Measurements from ENCODE around the gene ZNF664. TPM values are rescaled to one million over a fixed set of nuclear protein-coding genes. Genes with fewer than 3 reads are reported as not detected.

The ZNF664 gene
- total RNA-seq, 1 donor: 18.5 TPM

DNA sequence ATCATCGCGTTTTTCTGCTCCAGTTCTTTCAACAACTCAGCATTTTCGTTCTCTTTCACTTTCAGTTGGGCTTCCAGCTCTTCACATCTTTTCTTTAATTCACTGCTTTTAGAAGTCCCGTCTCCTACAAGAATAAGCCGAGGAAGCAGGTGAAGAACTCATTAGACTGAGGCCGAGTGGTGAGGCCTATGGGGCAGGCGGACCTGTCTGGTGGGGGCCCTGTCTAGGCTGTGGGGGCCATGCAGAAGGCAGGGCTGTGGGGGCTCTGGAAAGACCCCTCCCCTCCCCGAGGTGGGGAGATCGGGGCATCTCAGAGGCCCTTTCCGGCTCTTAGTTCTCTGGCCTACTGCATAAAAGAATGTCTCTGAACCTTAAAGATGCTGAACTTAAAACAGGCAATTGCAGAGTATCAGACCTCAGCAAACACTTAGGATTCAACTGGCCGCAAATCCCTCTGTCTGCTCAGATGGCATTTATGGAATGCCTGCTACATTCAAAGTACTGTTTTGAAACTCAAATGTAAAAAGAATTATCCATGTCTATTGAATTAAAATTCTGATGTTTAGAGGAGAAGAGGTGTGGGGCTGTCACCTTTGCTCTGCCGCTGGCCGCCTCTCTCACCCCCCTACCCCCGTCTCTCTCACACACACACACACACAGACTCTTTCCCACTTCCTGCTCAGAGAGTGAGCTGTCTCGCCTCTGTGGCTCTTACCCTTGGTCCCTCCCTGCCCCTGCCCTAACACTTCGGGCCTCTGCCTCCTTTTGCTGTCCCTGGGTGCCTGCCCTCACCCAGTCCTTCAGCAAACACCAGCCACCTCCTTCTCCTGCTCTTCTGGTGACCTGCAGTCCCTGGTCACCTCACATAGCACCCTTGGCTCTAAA, 35.1 kb upstream of the ZNF664 start:
- no peaks in the 10 kb centered on the region for H3K27me3 ChIP-seq (ENCODE audit: insufficient read depth, low read length)
- peaks cover 26% of the 10 kb centered on the region for H3K4me1 ChIP-seq (ENCODE audit: insufficient read depth, low read length)
- peaks cover 4% of the 10 kb centered on the region for H3K9me3 ChIP-seq (ENCODE audit: low read depth, low read length)
- no peak overlapping the region for H3K4me3 ChIP-seq (ENCODE audit: low read length)

DNA sequence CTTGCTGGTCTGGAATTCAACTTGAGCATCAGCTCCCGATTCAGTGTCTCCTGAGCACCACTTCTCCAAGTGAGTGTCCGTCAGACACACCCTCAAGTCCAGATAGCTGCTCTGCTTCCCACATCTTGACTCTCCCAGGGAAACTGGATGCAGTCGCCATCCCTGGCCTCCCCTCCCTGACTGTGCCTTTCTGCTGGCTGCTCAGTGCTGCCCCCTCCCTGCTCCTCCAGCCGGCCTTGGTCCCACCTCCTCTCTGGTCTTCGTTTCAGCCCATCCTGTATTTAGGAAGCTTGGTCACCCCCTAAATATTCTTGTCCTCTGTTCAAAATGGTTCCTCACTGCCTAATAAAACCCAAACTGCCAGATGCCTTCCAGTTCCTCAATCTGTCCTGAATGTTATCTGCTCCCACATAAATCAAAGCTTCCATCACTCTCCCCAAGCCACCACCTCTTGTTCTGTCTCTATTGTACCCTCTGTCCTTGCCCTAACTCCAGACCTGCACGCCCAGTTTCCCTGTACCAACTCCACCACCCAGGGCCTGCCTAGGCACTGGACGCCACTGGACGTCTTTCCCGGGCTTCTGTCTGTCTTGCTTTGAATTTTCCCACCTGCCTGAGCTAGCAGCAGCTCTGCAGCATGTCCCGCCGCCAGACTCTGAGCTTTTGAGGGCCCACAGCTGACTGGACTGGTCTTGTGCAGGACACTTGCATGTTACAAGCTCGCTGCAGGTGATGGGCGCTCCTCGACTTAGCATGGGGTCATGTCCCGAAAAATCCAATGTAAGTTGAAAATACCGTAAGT, 34.1 kb upstream of the ZNF664 start:
- Histone ChIP-seq H3K9me3 (ENCODE audit: low read depth, low read length) (peaks cover 4% of the 10 kb centered on the region), H3K4me1 (ENCODE audit: insufficient read depth, low read length) (peaks cover 26% of the 10 kb centered on the region), H3K4me3 (ENCODE audit: low read length) (no peak overlapping the region), H3K27me3 (ENCODE audit: insufficient read depth, low read length) (no peaks in the 10 kb centered on the region)

DNA sequence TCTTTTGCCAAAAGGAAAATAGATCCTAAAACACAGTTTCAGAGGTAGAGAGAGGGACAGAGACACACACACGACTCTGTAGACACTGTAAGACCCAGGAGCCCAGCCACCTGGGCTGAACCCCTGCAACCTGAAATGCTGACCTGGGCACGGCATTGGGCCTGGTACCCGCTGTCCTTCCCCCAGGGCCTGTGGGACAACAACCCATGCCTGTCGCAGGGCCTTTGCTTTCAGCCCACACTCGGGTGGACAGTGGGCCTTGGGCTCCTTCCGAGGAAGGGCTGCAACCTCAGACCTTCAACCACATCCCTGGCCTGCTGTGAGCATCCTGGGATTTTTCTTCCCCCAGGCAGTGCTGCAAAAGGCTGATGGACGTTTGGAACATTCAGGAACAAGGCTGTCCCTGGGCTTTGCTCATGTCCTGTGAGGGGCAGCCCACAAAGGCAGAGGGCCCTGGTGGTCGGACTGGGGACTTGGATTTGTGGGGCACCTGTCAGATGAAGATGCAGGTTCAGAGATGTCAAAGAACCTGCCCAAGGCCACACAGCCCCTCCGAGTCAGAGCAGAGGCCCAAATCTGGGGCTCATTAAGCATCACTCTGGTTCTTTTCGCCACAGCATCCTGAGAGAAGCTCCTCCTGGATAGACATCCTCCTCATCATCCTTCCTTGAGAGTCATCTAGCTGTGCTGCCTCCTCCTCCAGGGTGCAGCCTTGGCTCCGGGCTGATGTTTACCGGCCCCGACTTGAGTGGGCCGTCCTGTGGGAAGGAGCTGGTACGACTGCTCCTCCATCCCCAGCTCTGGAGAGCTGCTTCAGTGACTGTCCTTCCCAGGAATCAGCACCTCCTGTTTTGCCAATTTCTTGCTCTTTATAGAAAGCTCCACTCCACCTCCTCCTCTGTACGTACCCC, 33.0 kb upstream of the ZNF664 start:
- no peaks in the 10 kb centered on the region for H3K27me3 ChIP-seq (ENCODE audit: insufficient read depth, low read length)
- H3K9me3 ChIP-seq (ENCODE audit: low read depth, low read length): peaks cover 4% of the 10 kb centered on the region
- peaks cover 26% of the 10 kb centered on the region for H3K4me1 ChIP-seq (ENCODE audit: insufficient read depth, low read length)
- no peak overlapping the region for H3K4me3 ChIP-seq (ENCODE audit: low read length)

DNA sequence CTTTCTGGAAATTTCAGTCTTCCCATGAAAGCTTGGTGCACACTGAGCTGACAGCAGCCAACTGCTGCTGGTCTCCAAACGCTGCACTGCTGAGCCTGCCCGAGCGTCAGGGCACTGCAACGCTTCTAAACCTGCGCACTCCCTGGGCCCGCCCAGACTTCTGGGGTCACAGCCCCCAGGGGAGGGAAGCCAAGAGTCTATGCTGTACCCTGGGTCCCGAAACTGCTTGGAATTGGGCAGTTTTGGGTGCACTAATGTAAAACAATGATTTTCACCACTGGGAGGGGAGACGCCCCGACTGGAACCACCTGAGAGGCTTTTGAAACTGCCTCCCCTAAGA, 32.4 kb upstream of the ZNF664 start:
- H3K27me3 ChIP-seq (ENCODE audit: insufficient read depth, low read length): no peaks in the 10 kb centered on the region

DNA sequence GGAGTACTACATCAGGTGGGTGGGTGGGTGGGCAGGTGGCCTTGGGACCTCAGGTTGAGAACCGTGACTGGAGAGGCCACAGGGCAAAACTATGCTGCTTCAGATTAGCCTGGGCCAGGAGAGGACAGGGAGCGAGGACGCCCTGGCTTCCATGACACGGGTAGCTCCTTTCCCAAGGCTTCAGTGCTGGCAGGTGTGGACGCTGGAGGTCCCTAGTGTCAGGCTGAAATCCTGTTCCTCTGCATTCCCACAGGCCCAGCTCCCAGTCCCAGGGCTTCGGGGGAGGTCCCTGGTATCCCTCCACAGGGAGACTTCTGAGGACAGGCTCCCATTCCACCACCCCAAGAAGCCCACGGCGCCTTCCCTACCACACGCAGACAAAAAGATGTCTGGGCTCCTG, 32.0 kb upstream of the ZNF664 start:
- H3K4me3 ChIP-seq (ENCODE audit: low read length): no peak overlapping the region
- H3K4me1 ChIP-seq (ENCODE audit: insufficient read depth, low read length): peaks cover 26% of the 10 kb centered on the region
- H3K9me3 ChIP-seq (ENCODE audit: low read depth, low read length): peaks cover 4% of the 10 kb centered on the region
- no peaks in the 10 kb centered on the region for H3K27me3 ChIP-seq (ENCODE audit: insufficient read depth, low read length)

More for the DNA sequence above, 32.4 kb upstream of the ZNF664 start:
- peaks cover 26% of the 10 kb centered on the region for H3K4me1 ChIP-seq (ENCODE audit: insufficient read depth, low read length)
- H3K4me3 ChIP-seq (ENCODE audit: low read length): no peak overlapping the region
- H3K9me3 ChIP-seq (ENCODE audit: low read depth, low read length): peaks cover 4% of the 10 kb centered on the region

DNA sequence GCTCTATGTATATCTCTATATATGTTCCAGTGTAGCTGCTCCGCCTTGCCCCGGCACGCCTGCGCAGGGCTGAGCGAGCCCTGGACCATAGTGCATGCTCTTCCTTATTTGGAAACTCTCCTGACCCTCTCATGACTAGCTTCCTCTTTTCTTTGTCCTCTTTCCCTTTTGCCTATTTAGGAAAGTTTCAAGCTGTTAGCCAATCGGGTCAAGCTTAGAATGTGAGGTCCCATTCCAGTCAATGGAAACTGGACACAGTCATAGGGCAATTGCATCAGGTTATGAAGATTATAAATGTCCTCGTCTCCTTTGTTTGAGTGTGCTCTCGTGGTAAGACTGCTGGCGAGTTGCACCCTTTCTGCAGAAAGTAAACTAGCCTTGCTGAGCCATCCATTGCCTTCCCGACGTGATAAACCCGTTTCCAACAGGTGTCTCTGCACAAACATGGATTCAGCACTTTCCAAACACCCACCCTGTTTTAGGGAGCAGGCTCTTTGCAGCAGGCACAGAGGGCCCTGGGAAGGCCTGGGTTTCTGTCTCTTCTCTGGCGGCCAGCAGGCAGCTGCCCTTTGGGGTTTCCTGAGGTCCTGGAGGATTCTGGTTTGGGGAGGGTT, 31.3 kb upstream of the ZNF664 start:
- Histone ChIP-seq H3K9me3 (ENCODE audit: low read depth, low read length) (peaks cover 4% of the 10 kb centered on the region), H3K27me3 (ENCODE audit: insufficient read depth, low read length) (no peaks in the 10 kb centered on the region), H3K4me1 (ENCODE audit: insufficient read depth, low read length) (peaks cover 26% of the 10 kb centered on the region), H3K4me3 (ENCODE audit: low read length) (no peak overlapping the region)

DNA sequence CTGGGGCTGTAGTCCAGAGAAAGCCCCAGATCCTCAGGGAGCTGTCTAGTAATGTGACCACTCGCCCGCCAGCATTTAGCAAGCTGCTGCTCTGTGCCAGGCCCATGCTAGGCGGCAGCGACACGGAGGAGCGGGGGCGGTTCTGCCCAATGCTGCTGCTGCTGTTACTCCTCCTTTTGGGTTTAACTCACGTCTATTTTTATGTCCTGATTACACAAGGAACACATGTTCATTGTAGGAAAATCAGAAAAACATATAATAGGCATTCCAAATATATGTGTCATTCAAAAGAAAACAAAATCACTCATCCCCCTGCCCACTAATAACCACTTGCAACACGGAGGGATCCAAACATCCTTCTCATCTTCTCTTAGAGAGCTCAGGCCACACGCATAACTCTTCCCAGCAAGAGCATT, 30.8 kb upstream of the ZNF664 start:
- H3K4me3 ChIP-seq (ENCODE audit: low read length): no peak overlapping the region
- no peaks in the 10 kb centered on the region for H3K27me3 ChIP-seq (ENCODE audit: insufficient read depth, low read length)
- H3K4me1 ChIP-seq (ENCODE audit: insufficient read depth, low read length): peaks cover 23% of the 10 kb centered on the region
- peaks cover 4% of the 10 kb centered on the region for H3K9me3 ChIP-seq (ENCODE audit: low read depth, low read length)

DNA sequence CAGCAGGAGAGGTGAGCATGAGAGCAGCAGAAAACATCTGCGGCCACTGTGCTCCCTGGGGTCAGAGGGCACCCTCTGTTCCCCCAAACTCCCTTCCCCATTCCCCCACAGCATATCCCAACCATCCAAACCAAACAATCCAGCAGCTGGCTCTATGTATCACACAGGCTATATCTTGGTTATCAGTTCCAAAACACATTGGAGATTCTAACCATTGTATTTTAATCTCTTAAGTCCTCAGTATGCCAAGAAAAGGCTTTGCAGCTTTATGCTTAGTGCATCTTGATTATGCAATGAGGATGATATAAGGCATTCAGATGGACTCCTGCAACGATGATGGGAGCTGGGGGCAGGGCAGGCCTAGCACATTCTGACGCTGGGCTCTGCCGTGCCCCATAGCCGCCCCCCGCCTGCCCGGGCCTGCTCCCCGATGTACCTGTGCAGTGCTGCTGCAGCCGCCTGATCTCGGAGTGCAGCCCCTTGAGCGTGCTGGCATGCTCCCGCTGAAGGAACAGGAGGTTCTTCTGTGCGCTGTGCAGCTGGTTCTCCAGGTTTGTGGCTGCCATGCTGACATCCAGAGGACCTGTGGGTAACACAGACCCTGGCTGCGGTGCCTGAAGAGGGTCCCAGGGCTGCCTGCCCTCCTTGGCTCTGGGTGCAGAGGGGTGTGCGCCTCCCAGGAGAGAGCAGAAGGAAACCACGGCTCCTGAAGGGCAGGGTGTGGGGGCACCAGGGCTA, 29.9 kb upstream of the ZNF664 start:
- Histone ChIP-seq H3K4me3 (ENCODE audit: low read length) (no peak overlapping the region), H3K27me3 (ENCODE audit: insufficient read depth, low read length) (no peaks in the 10 kb centered on the region), H3K4me1 (ENCODE audit: insufficient read depth, low read length) (peaks cover 15% of the 10 kb centered on the region), H3K9me3 (ENCODE audit: low read depth, low read length) (peaks cover 4% of the 10 kb centered on the region)

DNA sequence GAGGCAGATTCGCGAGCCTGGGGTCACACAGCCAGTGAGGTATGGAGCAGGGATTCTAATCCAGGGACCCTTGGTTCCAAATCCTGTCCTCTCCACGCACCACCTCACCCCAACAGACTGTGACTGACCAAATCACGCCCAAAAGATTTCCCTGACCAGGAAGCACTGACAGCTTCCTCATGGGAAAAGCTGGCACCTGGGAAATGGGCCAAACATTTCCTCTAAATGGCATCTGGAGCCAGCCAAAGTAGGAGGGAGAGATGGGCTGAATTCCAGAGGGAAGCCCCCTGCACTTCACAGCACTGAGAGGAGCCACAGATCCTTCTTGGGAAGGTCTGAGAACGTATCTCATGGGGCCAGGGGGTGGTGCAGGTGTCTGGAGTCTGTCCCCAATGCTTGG, 29.2 kb upstream of the ZNF664 start:
- H3K9me3 ChIP-seq (ENCODE audit: low read depth, low read length): peaks cover 4% of the 10 kb centered on the region
- no peaks in the 10 kb centered on the region for H3K27me3 ChIP-seq (ENCODE audit: insufficient read depth, low read length)
- peaks cover 8% of the 10 kb centered on the region for H3K4me1 ChIP-seq (ENCODE audit: insufficient read depth, low read length)
- H3K4me3 ChIP-seq (ENCODE audit: low read length): no peak overlapping the region

DNA sequence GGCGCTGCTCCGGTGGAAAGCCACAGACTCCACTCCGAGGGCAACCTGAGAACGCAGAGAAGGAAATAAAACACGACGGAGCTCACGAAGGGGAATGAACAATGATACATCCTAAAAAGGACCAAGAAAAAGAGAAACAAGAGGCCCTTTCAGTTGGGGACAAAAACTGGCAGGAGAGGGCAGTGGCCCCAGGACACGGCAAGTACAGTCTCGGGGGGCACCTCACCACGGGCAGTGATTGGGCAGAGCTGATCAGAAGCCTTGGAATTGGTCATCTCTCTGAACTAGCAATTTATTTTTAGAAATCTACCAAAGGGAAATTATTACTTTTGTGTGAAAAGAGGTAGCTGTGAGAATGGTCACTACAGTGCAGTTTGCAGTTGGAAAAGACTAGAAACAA, 28.3 kb upstream of the ZNF664 start:
- H3K4me3 ChIP-seq (ENCODE audit: low read length): no peak overlapping the region
- peaks cover 4% of the 10 kb centered on the region for H3K9me3 ChIP-seq (ENCODE audit: low read depth, low read length)

DNA sequence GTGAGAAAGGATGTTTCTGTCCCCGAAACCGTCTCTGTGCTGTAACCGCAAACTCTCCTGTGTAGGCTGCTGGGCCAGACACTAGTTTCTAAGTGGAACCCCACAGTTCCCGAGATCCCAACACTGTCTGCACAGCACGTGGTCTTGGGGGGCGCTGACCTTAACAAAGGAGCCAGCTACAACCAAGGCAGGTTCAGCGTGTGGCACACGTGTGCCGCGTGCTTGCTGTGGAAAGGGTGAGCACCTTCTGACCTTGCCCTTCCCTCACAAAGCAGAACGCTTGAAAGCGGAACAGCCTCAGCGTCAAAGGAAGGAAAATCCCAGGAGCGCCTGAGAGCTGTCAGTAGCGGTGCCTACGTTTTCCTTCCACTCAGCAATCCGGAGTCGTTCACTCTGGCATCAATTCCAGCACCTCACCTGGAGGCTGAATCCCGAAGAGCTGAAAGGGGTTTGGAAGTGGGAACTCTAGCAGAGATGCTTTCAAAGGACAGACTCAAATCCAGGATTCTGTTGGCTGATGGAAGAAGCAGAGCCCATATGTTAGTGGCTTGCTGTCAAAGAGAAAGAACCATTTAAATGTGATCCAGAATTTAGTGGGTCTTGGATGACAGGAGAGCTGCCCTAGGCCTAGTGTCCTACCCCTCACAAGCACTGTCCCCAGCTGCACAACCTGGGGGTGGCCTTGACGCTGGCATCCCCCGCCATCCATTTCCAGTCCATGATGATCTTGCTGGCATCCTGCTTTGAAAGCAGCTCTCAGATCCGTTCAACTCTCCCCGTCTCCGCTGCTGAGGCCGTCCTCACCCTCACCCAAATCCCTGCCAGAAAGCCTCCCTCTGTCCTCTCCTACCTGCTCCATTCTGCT, 27.5 kb upstream of the ZNF664 start:
- no peaks in the 10 kb centered on the region for H3K27me3 ChIP-seq (ENCODE audit: insufficient read depth, low read length)
- peaks cover 4% of the 10 kb centered on the region for H3K9me3 ChIP-seq (ENCODE audit: low read depth, low read length)
- peaks cover 4% of the 10 kb centered on the region for H3K4me1 ChIP-seq (ENCODE audit: insufficient read depth, low read length)
- no peak overlapping the region for H3K4me3 ChIP-seq (ENCODE audit: low read length)

More for the DNA sequence above, 28.3 kb upstream of the ZNF664 start:
- H3K4me1 ChIP-seq (ENCODE audit: insufficient read depth, low read length): peaks cover 4% of the 10 kb centered on the region
- no peaks in the 10 kb centered on the region for H3K27me3 ChIP-seq (ENCODE audit: insufficient read depth, low read length)

DNA sequence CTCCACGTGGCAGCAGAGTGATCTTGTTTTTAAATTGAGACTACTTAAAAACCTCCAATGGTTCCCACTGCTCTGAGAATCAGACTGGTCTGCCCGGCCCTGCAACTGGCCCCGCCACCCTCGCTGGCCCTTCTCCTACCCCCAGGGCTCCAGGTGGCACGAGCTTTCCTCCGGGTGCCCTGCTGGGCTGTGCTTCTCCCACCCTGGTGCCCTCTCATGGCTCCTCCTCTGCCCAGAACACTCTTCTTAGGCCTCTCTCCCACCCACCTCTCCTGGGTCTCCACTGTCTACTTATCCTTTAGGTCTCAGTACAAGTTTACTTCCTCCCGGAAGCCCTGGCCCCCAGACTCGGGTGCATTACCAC, 26.9 kb upstream of the ZNF664 start:
- peaks cover 4% of the 10 kb centered on the region for H3K9me3 ChIP-seq (ENCODE audit: low read depth, low read length)
- no peaks in the 10 kb centered on the region for H3K27me3 ChIP-seq (ENCODE audit: insufficient read depth, low read length)
- H3K4me3 ChIP-seq (ENCODE audit: low read length): no peak overlapping the region
- peaks cover 2% of the 10 kb centered on the region for H3K4me1 ChIP-seq (ENCODE audit: insufficient read depth, low read length)

All from mononuclear cell (primary cell).